ENCODE results near the gene CCDC63.

CCDC63 gene

GRCh38 chr12:110819150-110819549, 27.6 kb upstream of the CCDC63 start:
- DNase-seq (ENCODE audit: low read depth, low spot score): no peak
- ChIA-PET CTCF (no interaction called here), POLR2A (no interaction called here)
- no peak overlapping the region for H3K4me3 ChIP-seq (ENCODE audit: low read depth, low read length)
- TF ChIP-seq CTCF (IDR thresholded peaks at IDR 0.05; ENCODE audit: insufficient read depth, low read length, missing control alignments): no peak

GRCh38 chr12:110819646-110820045, 27.1 kb upstream of the CCDC63 start:
- ChIA-PET CTCF (no interaction called here), POLR2A (no interaction called here)
- H3K4me3 ChIP-seq (ENCODE audit: low read depth, low read length): no peak overlapping the region
- TF ChIP-seq CTCF (IDR thresholded peaks at IDR 0.05; ENCODE audit: insufficient read depth, low read length, missing control alignments): no peak
- no peak for DNase-seq (ENCODE audit: low read depth, low spot score)

- POLR2A ChIA-PET: no interaction called here
- CTCF ChIA-PET: no interaction called here
- no peak for TF ChIP-seq CTCF (IDR thresholded peaks at IDR 0.05; ENCODE audit: insufficient read depth, low read length, missing control alignments)
- no peak for DNase-seq (ENCODE audit: low read depth, low spot score)
- no peak overlapping the region for H3K4me3 ChIP-seq (ENCODE audit: low read depth, low read length)
These were observed 24.9 kb upstream of the CCDC63 start for GRCh38 chr12:110821917-110822316.

- no peak for TF ChIP-seq CTCF (IDR thresholded peaks at IDR 0.05; ENCODE audit: insufficient read depth, low read length, missing control alignments)
- H3K4me3 ChIP-seq (ENCODE audit: low read depth, low read length): no peak overlapping the region
- POLR2A ChIA-PET: no interaction called here
- CTCF ChIA-PET: interaction anchor here (1.0 kb wide), 1 partner anchor 72 kb away, joined by 3 read pairs; no protein-coding TSS in a partner anchor
- no peak for DNase-seq (ENCODE audit: low read depth, low spot score)
These were observed 23.9 kb upstream of the CCDC63 start for GRCh38 chr12:110822821-110823415.

GRCh38 chr12:110824342-110824741, 22.4 kb upstream of the CCDC63 start:
- no peak for DNase-seq (ENCODE audit: low read depth, low spot score)
- no peak for TF ChIP-seq CTCF (IDR thresholded peaks at IDR 0.05; ENCODE audit: insufficient read depth, low read length, missing control alignments)
- CTCF ChIA-PET: no interaction called here
- POLR2A ChIA-PET: no interaction called here
- no peak overlapping the region for H3K4me3 ChIP-seq (ENCODE audit: low read depth, low read length)

GRCh38 chr12:110825530-110825929, 21.3 kb upstream of the CCDC63 start:
- no peak for DNase-seq (ENCODE audit: low read depth, low spot score)
- TF ChIP-seq CTCF (IDR thresholded peaks at IDR 0.05; ENCODE audit: insufficient read depth, low read length, missing control alignments): no peak

More at GRCh38 chr12:110825530-110825929, 21.3 kb upstream of the CCDC63 start:
- no peak overlapping the region for H3K4me3 ChIP-seq (ENCODE audit: low read depth, low read length)
- CTCF ChIA-PET: no interaction called here
- POLR2A ChIA-PET: no interaction called here
